CD8-positive, alpha-beta memory T cell (primary cell): ENCODE data around the gene FAM163B. TPM values are rescaled to one million over a fixed set of nuclear protein-coding genes. Genes with fewer than 3 reads are reported as not detected.

Experiments used
- CTCF ChIA-PET: fragments of 350-600 bp; sonication (Branson Sonifier 250); formaldehyde crosslinking; loops from one replicate; lab custom pipeline; 2021; ENCODE audit warnings: antibody characterized with exemption; lab: Charles Lee
- POLR2A ChIA-PET: fragments of 350-600 bp; sonication (Branson Sonifier 250); formaldehyde crosslinking; loops from one replicate; lab custom pipeline; 2021; ENCODE audit warnings: antibody characterized with exemption; lab: Charles Lee
- DNase-seq, 5 donors: peaks; one replicate each; pipeline versions ENCODE4 v3.0.0 to v3.0.0-alpha.2; 2020 to 2022; ENCODE audit warnings: mixed read lengths in 1 of 5
- H3K27ac ChIP-seq: one replicate; pipeline ENCODE4 v1.7.0; 2013; ENCODE audit warnings: low read depth, mild to moderate bottlenecking, low read length, moderate library complexity
- H3K27me3 ChIP-seq: 2 replicates; pipeline ENCODE4 v1.7.0; 2013; ENCODE audit warnings: low read length, mild to moderate bottlenecking; ENCODE audit not compliant: insufficient read depth, poor library complexity, severe bottlenecking
- H3K36me3 ChIP-seq: 2 replicates; pipeline ENCODE4 v1.7.0; 2013; ENCODE audit warnings: mild to moderate bottlenecking, low read length, moderate library complexity; ENCODE audit not compliant: insufficient read depth
- H3K4me1 ChIP-seq: 2 replicates; pipeline ENCODE4 v1.7.0; 2013; ENCODE audit warnings: mild to moderate bottlenecking, low read length, moderate library complexity; ENCODE audit not compliant: insufficient read depth
- H3K4me3 ChIP-seq: 2 replicates; pipeline ENCODE4 v1.7.0; 2013; ENCODE audit warnings: mild to moderate bottlenecking, low read length
- H3K9me3 ChIP-seq: 2 replicates; pipeline ENCODE4 v1.7.0; 2013; ENCODE audit warnings: mild to moderate bottlenecking, low read length
- H3K27ac Mint-ChIP-seq, 8 donors: one replicate each; pipeline ENCODE4 v1.8.0; 2020 to 2021; ENCODE audit warnings: mixed read lengths in 8 of 8, mild to moderate bottlenecking in 6 of 8, inconsistent platforms in 3 of 8, moderate library complexity in 3 of 8
- H3K27me3 Mint-ChIP-seq, 2 donors: one replicate each; pipeline ENCODE4 v1.8.0; 2020 to 2021; ENCODE audit warnings: mixed read lengths in 2 of 2, mild to moderate bottlenecking in 1 of 2, moderate library complexity in 1 of 2
- H3K36me3 Mint-ChIP-seq, 3 donors: one replicate each; pipeline ENCODE4 v1.8.0; 2020 to 2021; ENCODE audit warnings: mixed read lengths in 3 of 3, inconsistent platforms in 1 of 3, mild to moderate bottlenecking in 1 of 3
- H3K4me1 Mint-ChIP-seq, 3 donors: one replicate each; pipeline ENCODE4 v1.8.0; 2020 to 2021; ENCODE audit warnings: mixed read lengths in 3 of 3, inconsistent platforms in 1 of 3, mild to moderate bottlenecking in 1 of 3
- H3K4me3 Mint-ChIP-seq, 7 donors: one replicate each; pipeline ENCODE4 v1.8.0; 2020 to 2021; ENCODE audit warnings: mixed read lengths in 7 of 7, mild to moderate bottlenecking in 6 of 7, moderate library complexity in 4 of 7, inconsistent platforms in 2 of 7
- H3K9me3 Mint-ChIP-seq, 5 donors: one replicate each; pipeline ENCODE4 v1.8.0; 2020 to 2022; ENCODE audit warnings: mixed read lengths in 5 of 5, mild to moderate bottlenecking in 3 of 5, moderate library complexity in 2 of 5, inconsistent platforms in 1 of 5
- polyA plus RNA-seq: library from polyadenylated mRNA; unstranded; fragments of 300-500 nt; fragmentation: Illumina TruSeq; gene quantifications from one replicate; pipeline ENCODE4 v1.2.3, GENCODE V29; 2021
- total RNA-seq, 2 experiments: library from RNA; stranded (reverse); gene quantifications; one replicate each; pipeline ENCODE4 v1.2.3, GENCODE V29; 2021

FAM163B gene
- total and polyA plus RNA-seq, 3 experiments from 2014 or later, result not detected

- no peaks in the 10 kb centered on the region for H3K9me3 Mint-ChIP-seq
- no peak overlapping the region for H3K4me3 Mint-ChIP-seq
- H3K4me3 ChIP-seq, result no peak overlapping the region
- H3K27me3 Mint-ChIP-seq, result peaks cover 10 to 11% of the 10 kb centered on the region in 2 donors
- H3K4me1 ChIP-seq, result no peaks in the 10 kb centered on the region
- H3K27ac ChIP-seq, result no peak overlapping the region
- H3K36me3 ChIP-seq, result no peaks in the 10 kb centered on the region
- no peak overlapping the region for H3K27ac Mint-ChIP-seq
- H3K9me3 ChIP-seq, result no peaks in the 10 kb centered on the region
- ChIA-PET CTCF (no interaction called here), POLR2A (no interaction called here)
- DNase-seq, result no peak
- peaks cover 0 to 1% (median 0%) of the 10 kb centered on the region in 3 donors for H3K4me1 Mint-ChIP-seq
- no peaks in the 10 kb centered on the region for H3K27me3 ChIP-seq
- H3K36me3 Mint-ChIP-seq, result peaks cover 0 to 1% (median 0%) of the 10 kb centered on the region in 3 donors
Measured at GRCh38 chr9:133547116-133547515, 62.1 kb downstream of the FAM163B start.

- H3K27ac ChIP-seq, result no peak overlapping the region
- H3K9me3 Mint-ChIP-seq, result no peaks in the 10 kb centered on the region
- no peaks in the 10 kb centered on the region for H3K27me3 ChIP-seq
- H3K36me3 Mint-ChIP-seq, result peaks cover 0 to 1% (median 0%) of the 10 kb centered on the region in 3 donors
- no peaks in the 10 kb centered on the region for H3K9me3 ChIP-seq
- H3K4me3 ChIP-seq, result no peak overlapping the region
- no peak overlapping the region for H3K4me3 Mint-ChIP-seq
- ChIA-PET CTCF (no interaction called here), POLR2A (no interaction called here)
- H3K27ac Mint-ChIP-seq, result no peak overlapping the region
- peaks cover 0 to 1% (median 0%) of the 10 kb centered on the region in 3 donors for H3K4me1 Mint-ChIP-seq
- H3K4me1 ChIP-seq, result no peaks in the 10 kb centered on the region
- no peak for DNase-seq
- H3K36me3 ChIP-seq, result no peaks in the 10 kb centered on the region
- H3K27me3 Mint-ChIP-seq, result peaks cover 10 to 11% of the 10 kb centered on the region in 2 donors
Measured at GRCh38 chr9:133546287-133546680, 62.9 kb downstream of the FAM163B start.

GRCh38 chr9:133545494-133546286 is 63.5 kb downstream of the FAM163B start:
- H3K9me3 Mint-ChIP-seq, result no peaks in the 10 kb centered on the region
- CTCF ChIA-PET, result no interaction called here
- Histone ChIP-seq H3K4me3 (no peak overlapping the region), H3K27ac (no peak overlapping the region), H3K36me3 (no peaks in the 10 kb centered on the region), H3K27me3 (no peaks in the 10 kb centered on the region), H3K4me1 (no peaks in the 10 kb centered on the region), H3K9me3 (no peaks in the 10 kb centered on the region)
- peaks cover 6% of the 10 kb centered on the region in 2 donors for H3K27me3 Mint-ChIP-seq
- no peak overlapping the region for H3K27ac Mint-ChIP-seq
- H3K36me3 Mint-ChIP-seq, result peaks cover 0 to 1% (median 0%) of the 10 kb centered on the region in 3 donors
- DNase-seq, result no peak
- H3K4me3 Mint-ChIP-seq, result no peak overlapping the region
- POLR2A ChIA-PET, result no interaction called here
- peaks cover 0 to 1% (median 0%) of the 10 kb centered on the region in 3 donors for H3K4me1 Mint-ChIP-seq

- H3K4me3 Mint-ChIP-seq, result no peak overlapping the region
- Histone ChIP-seq H3K36me3 (no peaks in the 10 kb centered on the region), H3K27ac (no peak overlapping the region), H3K4me1 (no peaks in the 10 kb centered on the region), H3K4me3 (no peak overlapping the region), H3K9me3 (no peaks in the 10 kb centered on the region), H3K27me3 (no peaks in the 10 kb centered on the region)
- H3K27me3 Mint-ChIP-seq, result peaks cover 4 to 6% of the 10 kb centered on the region in 2 donors
- no peaks in the 10 kb centered on the region for H3K9me3 Mint-ChIP-seq
- H3K27ac Mint-ChIP-seq, result no peak overlapping the region
- POLR2A ChIA-PET, result no interaction called here
- H3K36me3 Mint-ChIP-seq, result peaks cover 0 to 1% (median 0%) of the 10 kb centered on the region in 3 donors
- CTCF ChIA-PET, result no interaction called here
- peaks cover 0 to 1% (median 0%) of the 10 kb centered on the region in 3 donors for H3K4me1 Mint-ChIP-seq
- no peak for DNase-seq
Measured at GRCh38 chr9:133543772-133544467, 65.3 kb downstream of the FAM163B start.

- DNase-seq, result no peak
- CTCF ChIA-PET, result no interaction called here
- no peak overlapping the region for H3K27ac Mint-ChIP-seq
- H3K9me3 Mint-ChIP-seq, result no peaks in the 10 kb centered on the region
- Histone ChIP-seq H3K27ac (no peak overlapping the region), H3K27me3 (no peaks in the 10 kb centered on the region), H3K4me3 (no peak overlapping the region), H3K9me3 (no peaks in the 10 kb centered on the region), H3K36me3 (no peaks in the 10 kb centered on the region), H3K4me1 (no peaks in the 10 kb centered on the region)
- H3K36me3 Mint-ChIP-seq, result no peaks in the 10 kb centered on the region
- H3K27me3 Mint-ChIP-seq, result peaks cover 5 to 6% of the 10 kb centered on the region in 2 donors
- no peaks in the 10 kb centered on the region for H3K4me1 Mint-ChIP-seq
- H3K4me3 Mint-ChIP-seq, result no peak overlapping the region
- POLR2A ChIA-PET, result no interaction called here
Measured at GRCh38 chr9:133542002-133542401, 67.2 kb downstream of the FAM163B start.

GRCh38 chr9:133540698-133541025 is 68.5 kb downstream of the FAM163B start:
- H3K36me3 ChIP-seq, result no peaks in the 10 kb centered on the region
- no peak overlapping the region for H3K27ac Mint-ChIP-seq
- H3K27me3 ChIP-seq, result no peaks in the 10 kb centered on the region
- H3K4me1 ChIP-seq, result no peaks in the 10 kb centered on the region
- ChIA-PET CTCF (no interaction called here), POLR2A (no interaction called here)
- no peak overlapping the region for H3K4me3 Mint-ChIP-seq
- H3K9me3 ChIP-seq, result no peaks in the 10 kb centered on the region
- peaks cover 0 to 3% (median 0%) of the 10 kb centered on the region in 3 donors for H3K4me1 Mint-ChIP-seq
- H3K27ac ChIP-seq, result no peak overlapping the region
- no peak for DNase-seq
- H3K27me3 Mint-ChIP-seq, result peaks cover 7 to 9% of the 10 kb centered on the region in 2 donors
- H3K36me3 Mint-ChIP-seq, result no peaks in the 10 kb centered on the region
- no peak overlapping the region for H3K4me3 ChIP-seq
- H3K9me3 Mint-ChIP-seq, result no peaks in the 10 kb centered on the region

GRCh38 chr9:133539991-133540697 is 69.0 kb downstream of the FAM163B start:
- CTCF ChIA-PET, result no interaction called here
- Histone ChIP-seq H3K4me1 (no peaks in the 10 kb centered on the region), H3K36me3 (no peaks in the 10 kb centered on the region)

More at GRCh38 chr9:133539991-133540697, 69.0 kb downstream of the FAM163B start:
- Histone ChIP-seq H3K9me3 (no peaks in the 10 kb centered on the region), H3K27ac (no peak overlapping the region), H3K27me3 (no peaks in the 10 kb centered on the region), H3K4me3 (no peak overlapping the region)
- Mint-ChIP-seq H3K4me1 (peaks cover 0 to 3% (median 0%) of the 10 kb centered on the region in 3 donors), H3K27ac (no peak overlapping the region), H3K4me3 (no peak overlapping the region), H3K36me3 (no peaks in the 10 kb centered on the region), H3K27me3 (peaks cover 8 to 13% of the 10 kb centered on the region in 2 donors), H3K9me3 (no peaks in the 10 kb centered on the region)
- POLR2A ChIA-PET, result no interaction called here
- no peak for DNase-seq
